Measurements from ENCODE around the gene PYGL.

The PYGL gene

GRCh38 chr14:50906326-50907065 lies 37.8 kb downstream of the PYGL start:
- no CpG with 5 or more reads among the region's 5 CpGs for WGBS, 2 donors (ENCODE audit: extremely low coverage in 2 of 2, insufficient read length in 2 of 2, insufficient replicate concordance in 1 of 2)
- no peak overlapping the region for H2BK12ac ChIP-seq (ENCODE audit: low read length)

GRCh38 chr14:50904719-50905118 lies 39.6 kb downstream of the PYGL start:
- H3K4me3 ChIP-seq (ENCODE audit: low read length in 2 of 2): no peak overlapping the region

More at GRCh38 chr14:50906326-50907065, 37.8 kb downstream of the PYGL start:
- Histone ChIP-seq H3K4me3 (ENCODE audit: low read length in 2 of 2) (no peak overlapping the region), H2AFZ (ENCODE audit: low read length) (no peak overlapping the region), H3K18ac (ENCODE audit: low read length) (no peak overlapping the region), H3K4me1 (ENCODE audit: control insufficient read depth in 2 of 2, insufficient read depth in 1 of 2, low read depth in 1 of 2, low read length in 2 of 2) (peaks cover 0 to 4% of the 10 kb centered on the region in 2 donors), H3K27me3 (ENCODE audit: control insufficient read depth in 3 of 3, insufficient read depth in 3 of 3, low read depth in 1 of 3, low read length in 3 of 3) (no peaks in the 10 kb centered on the region), H4K91ac (ENCODE audit: low read depth, low read length, poor library complexity) (no peak overlapping the region), H2BK120ac (ENCODE audit: low read depth, low read length) (no peak overlapping the region), H3K14ac (ENCODE audit: low read length) (no peak overlapping the region), H3K4me2 (ENCODE audit: insufficient read depth, low read length, poor library complexity, severe bottlenecking) (no peak overlapping the region), H2AK5ac (ENCODE audit: low read depth, low read length) (no peak overlapping the region), H2BK5ac (ENCODE audit: low read length) (no peak overlapping the region), H3K9ac (ENCODE audit: low read depth, low read length, poor library complexity) (no peak overlapping the region), H2BK15ac (ENCODE audit: low read length) (no peak overlapping the region), H3K4ac (ENCODE audit: low read length) (no peak overlapping the region), H3K23ac (ENCODE audit: low read depth, low read length, poor library complexity) (no peak overlapping the region), H4K8ac (ENCODE audit: low read depth, low read length) (no peak overlapping the region), H3K79me1 (ENCODE audit: low read depth, low read length) (no peaks in the 10 kb centered on the region), H3K9me3 (replicated peaks in 1 of 2; ENCODE audit: control insufficient read depth in 2 of 2, insufficient read depth in 1 of 2, low read depth in 1 of 2, low read length in 2 of 2) (peaks cover 0 to 7% of the 10 kb centered on the region in 2 donors), H3K36me3 (replicated peaks in 1 of 2; ENCODE audit: control insufficient read depth in 2 of 2, insufficient read depth in 2 of 2, low read length in 2 of 2) (no peaks in the 10 kb centered on the region), H3K27ac (replicated peaks; ENCODE audit: low read length) (no peak overlapping the region)
- no peak for DNase-seq (ENCODE audit: low spot score)

GRCh38 chr14:50901361-50901760 lies 42.9 kb downstream of the PYGL start:
- H2BK15ac ChIP-seq (ENCODE audit: low read length): no peak overlapping the region
- no peak overlapping the region for H4K8ac ChIP-seq (ENCODE audit: low read depth, low read length)
- no peak overlapping the region for H3K4me2 ChIP-seq (ENCODE audit: insufficient read depth, low read length, poor library complexity, severe bottlenecking)
- no peak overlapping the region for H3K4me3 ChIP-seq (ENCODE audit: low read length in 2 of 2)
- no peak overlapping the region for H2BK5ac ChIP-seq (ENCODE audit: low read length)
- H2BK120ac ChIP-seq (ENCODE audit: low read depth, low read length): no peak overlapping the region
- peaks cover 0 to 1% of the 10 kb centered on the region in 2 donors for H3K4me1 ChIP-seq (ENCODE audit: control insufficient read depth in 2 of 2, insufficient read depth in 1 of 2, low read depth in 1 of 2, low read length in 2 of 2)
- H4K91ac ChIP-seq (ENCODE audit: low read depth, low read length, poor library complexity): no peak overlapping the region
- no CpG with 5 or more reads among the region's 3 CpGs for WGBS, 2 donors (ENCODE audit: extremely low coverage in 2 of 2, insufficient read length in 2 of 2, insufficient replicate concordance in 1 of 2)
- no peak overlapping the region for H2BK12ac ChIP-seq (ENCODE audit: low read length)
- no peak overlapping the region for H3K14ac ChIP-seq (ENCODE audit: low read length)
- no peak overlapping the region for H3K18ac ChIP-seq (ENCODE audit: low read length)
- no peak overlapping the region for H2AFZ ChIP-seq (ENCODE audit: low read length)
- no peak overlapping the region for H3K27ac ChIP-seq (replicated peaks; ENCODE audit: low read length)
- peaks cover 0 to 7% of the 10 kb centered on the region in 2 donors for H3K9me3 ChIP-seq (replicated peaks in 1 of 2; ENCODE audit: control insufficient read depth in 2 of 2, insufficient read depth in 1 of 2, low read depth in 1 of 2, low read length in 2 of 2)
- H3K23ac ChIP-seq (ENCODE audit: low read depth, low read length, poor library complexity): no peak overlapping the region
- H3K27me3 ChIP-seq (ENCODE audit: control insufficient read depth in 3 of 3, insufficient read depth in 3 of 3, low read depth in 1 of 3, low read length in 3 of 3): no peaks in the 10 kb centered on the region
- no peak overlapping the region for H3K4ac ChIP-seq (ENCODE audit: low read length)
- H2AK5ac ChIP-seq (ENCODE audit: low read depth, low read length): no peak overlapping the region
- DNase-seq (ENCODE audit: low spot score): no peak
- H3K79me1 ChIP-seq (ENCODE audit: low read depth, low read length): no peaks in the 10 kb centered on the region
- no peaks in the 10 kb centered on the region for H3K36me3 ChIP-seq (replicated peaks in 1 of 2; ENCODE audit: control insufficient read depth in 2 of 2, insufficient read depth in 2 of 2, low read length in 2 of 2)
- H3K9ac ChIP-seq (ENCODE audit: low read depth, low read length, poor library complexity): no peak overlapping the region

More at GRCh38 chr14:50904719-50905118, 39.6 kb downstream of the PYGL start:
- Histone ChIP-seq H3K79me1 (ENCODE audit: low read depth, low read length) (no peaks in the 10 kb centered on the region), H3K9me3 (replicated peaks in 1 of 2; ENCODE audit: control insufficient read depth in 2 of 2, insufficient read depth in 1 of 2, low read depth in 1 of 2, low read length in 2 of 2) (peaks cover 0 to 7% of the 10 kb centered on the region in 2 donors), H4K91ac (ENCODE audit: low read depth, low read length, poor library complexity) (no peak overlapping the region), H3K4ac (ENCODE audit: low read length) (no peak overlapping the region), H3K9ac (ENCODE audit: low read depth, low read length, poor library complexity) (no peak overlapping the region), H3K4me2 (ENCODE audit: insufficient read depth, low read length, poor library complexity, severe bottlenecking) (no peak overlapping the region), H3K18ac (ENCODE audit: low read length) (no peak overlapping the region), H2BK15ac (ENCODE audit: low read length) (no peak overlapping the region), H3K14ac (ENCODE audit: low read length) (no peak overlapping the region), H3K4me1 (ENCODE audit: control insufficient read depth in 2 of 2, insufficient read depth in 1 of 2, low read depth in 1 of 2, low read length in 2 of 2) (peaks cover 0 to under 1% of the 10 kb centered on the region in 2 donors), H2BK12ac (ENCODE audit: low read length) (no peak overlapping the region), H3K36me3 (replicated peaks in 1 of 2; ENCODE audit: control insufficient read depth in 2 of 2, insufficient read depth in 2 of 2, low read length in 2 of 2) (no peaks in the 10 kb centered on the region), H2BK120ac (ENCODE audit: low read depth, low read length) (no peak overlapping the region), H4K8ac (ENCODE audit: low read depth, low read length) (no peak overlapping the region), H3K27me3 (ENCODE audit: control insufficient read depth in 3 of 3, insufficient read depth in 3 of 3, low read depth in 1 of 3, low read length in 3 of 3) (no peaks in the 10 kb centered on the region), H3K27ac (replicated peaks; ENCODE audit: low read length) (no peak overlapping the region), H2AFZ (ENCODE audit: low read length) (no peak overlapping the region), H2BK5ac (ENCODE audit: low read length) (no peak overlapping the region), H3K23ac (ENCODE audit: low read depth, low read length, poor library complexity) (no peak overlapping the region), H2AK5ac (ENCODE audit: low read depth, low read length) (no peak overlapping the region)
- DNase-seq (ENCODE audit: low spot score): no peak

- H3K4ac ChIP-seq (ENCODE audit: low read length): no peak overlapping the region
- no peak overlapping the region for H3K4me3 ChIP-seq (ENCODE audit: low read length in 2 of 2)
- no peak overlapping the region for H2AK5ac ChIP-seq (ENCODE audit: low read depth, low read length)
- no CpG with 5 or more reads among the region's 6 CpGs for WGBS, 2 donors (ENCODE audit: extremely low coverage in 2 of 2, insufficient read length in 2 of 2, insufficient replicate concordance in 1 of 2)
- no peak overlapping the region for H3K18ac ChIP-seq (ENCODE audit: low read length)
- no peak overlapping the region for H2BK15ac ChIP-seq (ENCODE audit: low read length)
- no peak overlapping the region for H3K4me2 ChIP-seq (ENCODE audit: insufficient read depth, low read length, poor library complexity, severe bottlenecking)
- no peaks in the 10 kb centered on the region for H3K9me3 ChIP-seq (replicated peaks in 1 of 2; ENCODE audit: control insufficient read depth in 2 of 2, insufficient read depth in 1 of 2, low read depth in 1 of 2, low read length in 2 of 2)
- H3K27me3 ChIP-seq (ENCODE audit: control insufficient read depth in 3 of 3, insufficient read depth in 3 of 3, low read depth in 1 of 3, low read length in 3 of 3): no peaks in the 10 kb centered on the region
- no peak overlapping the region for H2BK120ac ChIP-seq (ENCODE audit: low read depth, low read length)
- no peak overlapping the region for H3K27ac ChIP-seq (replicated peaks; ENCODE audit: low read length)
- no peak overlapping the region for H3K14ac ChIP-seq (ENCODE audit: low read length)
- no peaks in the 10 kb centered on the region for H3K36me3 ChIP-seq (replicated peaks in 1 of 2; ENCODE audit: control insufficient read depth in 2 of 2, insufficient read depth in 2 of 2, low read length in 2 of 2)
- H2AFZ ChIP-seq (ENCODE audit: low read length): no peak overlapping the region
- no peak for DNase-seq (ENCODE audit: low spot score)
- no peak overlapping the region for H3K23ac ChIP-seq (ENCODE audit: low read depth, low read length, poor library complexity)
- no peak overlapping the region for H2BK12ac ChIP-seq (ENCODE audit: low read length)
- no peak overlapping the region for H4K91ac ChIP-seq (ENCODE audit: low read depth, low read length, poor library complexity)
- H2BK5ac ChIP-seq (ENCODE audit: low read length): no peak overlapping the region
- H3K9ac ChIP-seq (ENCODE audit: low read depth, low read length, poor library complexity): no peak overlapping the region
- H3K4me1 ChIP-seq (ENCODE audit: control insufficient read depth in 2 of 2, insufficient read depth in 1 of 2, low read depth in 1 of 2, low read length in 2 of 2): peaks cover 0 to 1% of the 10 kb centered on the region in 2 donors
- H3K79me1 ChIP-seq (ENCODE audit: low read depth, low read length): no peaks in the 10 kb centered on the region
- no peak overlapping the region for H4K8ac ChIP-seq (ENCODE audit: low read depth, low read length)
Observed at GRCh38 chr14:50897658-50898175, 46.6 kb downstream of the PYGL start.
